HepG2 (cell line): ENCODE results near the gene EFCAB13.

ENCODE experiments used
- ATF7 ChIP-seq, 2 experiments: fragments of 450-650 bp in 1 of 2; sonication (generic) in 1 of 2; formaldehyde crosslinking in 1 of 2; IDR thresholded peaks; 2 replicates each; pipeline versions ENCODE4 v1.4.0 to v1.6.1; 2016 to 2020; ENCODE audit warnings: antibody characterized with exemption in 1 of 2, mild to moderate bottlenecking in 1 of 2, missing genetic modification reagents in 1 of 2
- CC2D1A ChIP-seq: sonication (generic); formaldehyde crosslinking; IDR thresholded peaks from 2 replicates; pipeline ENCODE4 v1.8.1; 2023; ENCODE audit warnings: mild to moderate bottlenecking, missing genetic modification reagents
- EED ChIP-seq: sonication (generic); formaldehyde crosslinking; IDR thresholded peaks from 2 replicates; pipeline ENCODE4 v1.5.0; 2020; ENCODE audit warnings: mild to moderate bottlenecking, missing genetic modification reagents
- FOXA1 ChIP-seq, 2 experiments: fragments of 450-650 bp in 1 of 2; sonication (generic) in 1 of 2; formaldehyde crosslinking in 1 of 2; IDR thresholded peaks; 2 replicates each; pipeline versions ENCODE4 v1.4.0 to v1.6.1; 2016 to 2020; ENCODE audit warnings: missing genetic modification reagents in 1 of 2
- GABPA ChIP-seq, 2 experiments: IDR thresholded peaks; 2 replicates each; pipeline ENCODE4 v1.6.1; 2011 to 2016; ENCODE audit warnings: low read depth in 2 of 2, low read length in 1 of 2, missing biosample characterization in 1 of 2, missing genetic modification characterization in 1 of 2
- HHEX ChIP-seq: IDR thresholded peaks from 2 replicates; pipeline ENCODE4 v1.6.1; 2016; ENCODE audit warnings: control low read depth
- ZBTB7B ChIP-seq: sonication (generic); formaldehyde crosslinking; IDR thresholded peaks from 2 replicates; pipeline ENCODE4 v1.4.0; 2020; ENCODE audit warnings: missing genetic modification reagents
- ZNF629 ChIP-seq: sonication (generic); formaldehyde crosslinking; conservative IDR thresholded peaks from 2 replicates; pipeline ENCODE4 v1.5.0; 2020; ENCODE audit warnings: missing genetic modification reagents
- ZSCAN22 ChIP-seq: sonication (generic); formaldehyde crosslinking; IDR thresholded peaks from 2 replicates; pipeline ENCODE4 v1.4.0; 2020; ENCODE audit warnings: mild to moderate bottlenecking, missing genetic modification reagents
- TF ChIP-seq, protein P1 (sequence below), 2 experiments: sonication (generic) in 1 of 2; formaldehyde crosslinking in 1 of 2; IDR thresholded peaks; 2 replicates each; pipeline versions ENCODE4 v1.5.1 to v1.6.1; 2011 to 2020; ENCODE audit warnings: borderline replicate concordance in 1 of 2, low read depth in 1 of 2, low read length in 1 of 2, mild to moderate bottlenecking in 1 of 2, missing genetic modification reagents in 1 of 2, moderate library complexity in 1 of 2

DNA sequence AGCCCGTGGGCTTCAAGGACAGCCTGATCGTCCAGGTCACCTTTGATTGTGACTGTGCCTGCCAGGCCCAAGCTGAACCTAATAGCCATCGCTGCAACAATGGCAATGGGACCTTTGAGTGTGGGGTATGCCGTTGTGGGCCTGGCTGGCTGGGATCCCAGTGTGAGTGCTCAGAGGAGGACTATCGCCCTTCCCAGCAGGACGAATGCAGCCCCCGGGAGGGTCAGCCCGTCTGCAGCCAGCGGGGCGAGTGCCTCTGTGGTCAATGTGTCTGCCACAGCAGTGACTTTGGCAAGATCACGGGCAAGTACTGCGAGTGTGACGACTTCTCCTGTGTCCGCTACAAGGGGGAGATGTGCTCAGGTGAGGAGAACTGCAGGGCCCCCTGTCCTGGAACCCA lies 31.5 kb upstream of the EFCAB13 start:
- TF ChIP-seq, protein P1, sequence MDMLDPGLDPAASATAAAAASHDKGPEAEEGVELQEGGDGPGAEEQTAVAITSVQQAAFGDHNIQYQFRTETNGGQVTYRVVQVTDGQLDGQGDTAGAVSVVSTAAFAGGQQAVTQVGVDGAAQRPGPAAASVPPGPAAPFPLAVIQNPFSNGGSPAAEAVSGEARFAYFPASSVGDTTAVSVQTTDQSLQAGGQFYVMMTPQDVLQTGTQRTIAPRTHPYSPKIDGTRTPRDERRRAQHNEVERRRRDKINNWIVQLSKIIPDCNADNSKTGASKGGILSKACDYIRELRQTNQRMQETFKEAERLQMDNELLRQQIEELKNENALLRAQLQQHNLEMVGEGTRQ (IDR thresholded peaks at IDR 0.05; ENCODE audit: low read depth, low read length): no peak
- TF ChIP-seq, protein P1 (CRISPR knock-in tag; IDR thresholded peaks at IDR 0.05; ENCODE audit: borderline replicate concordance): no peak
- TF ChIP-seq CC2D1A (no peak), GABPA (IDR thresholded peaks at IDR 0.05; ENCODE audit: low read depth, low read length) (no peak), GABPA (CRISPR knock-in tag; IDR thresholded peaks at IDR 0.05; ENCODE audit: low read depth) (no peak), ZSCAN22 (CRISPR knock-in tag) (no peak), EED (no peak), ATF7 (IDR thresholded peaks at IDR 0.05) (no peak), ATF7 (CRISPR knock-in tag; IDR thresholded peaks at IDR 0.05) (no peak), FOXA1 (IDR thresholded peaks at IDR 0.05) (no peak), FOXA1 (CRISPR knock-in tag; IDR thresholded peaks at IDR 0.05) (no peak), ZNF629 (CRISPR knock-in tag) (no peak), ZBTB7B (CRISPR knock-in tag) (no peak), HHEX (no peak)
